Neuronal stem cell (in vitro differentiated cells): ENCODE results near the gene LAMP2. TPM values are rescaled to one million over a fixed set of nuclear protein-coding genes. Genes with fewer than 3 reads are reported as not detected.

Experiments used
- DNase-seq: peaks from one replicate; pipeline ENCODE4 v3.0.0-alpha.2; 2013; ENCODE audit warnings: low spot score
- H2AFZ ChIP-seq: one replicate; pipeline ENCODE4 v1.6.1; 2013; ENCODE audit warnings: mild to moderate bottlenecking, low read length, inconsistent platforms
- H2AK5ac ChIP-seq: 2 replicates; pipeline ENCODE4 v1.6.1; 2013; ENCODE audit warnings: low read depth, mild to moderate bottlenecking, inconsistent platforms, low read length, moderate library complexity, mixed read lengths
- H2BK120ac ChIP-seq: 2 replicates; pipeline ENCODE4 v1.6.1; 2013; ENCODE audit warnings: low read depth, mild to moderate bottlenecking, inconsistent platforms, low read length, moderate library complexity, mixed read lengths
- H2BK12ac ChIP-seq: one replicate; pipeline ENCODE4 v1.6.1; 2013; ENCODE audit warnings: low read length, inconsistent platforms
- H2BK15ac ChIP-seq: 2 replicates; pipeline ENCODE4 v1.6.1; 2013; ENCODE audit warnings: mild to moderate bottlenecking, low read length, inconsistent platforms, mixed read lengths
- H2BK5ac ChIP-seq: one replicate; pipeline ENCODE4 v1.6.1; 2013; ENCODE audit warnings: inconsistent platforms, mild to moderate bottlenecking, low read length, moderate library complexity
- H3K14ac ChIP-seq: one replicate; pipeline ENCODE4 v1.6.1; 2013; ENCODE audit warnings: low read length, inconsistent platforms
- H3K18ac ChIP-seq: 2 replicates; pipeline ENCODE4 v1.6.1; 2013; ENCODE audit warnings: low read length, inconsistent platforms
- H3K23ac ChIP-seq: 2 replicates; pipeline ENCODE4 v1.6.1; 2013; ENCODE audit warnings: low read depth, mild to moderate bottlenecking, mixed read lengths, low read length, inconsistent platforms; ENCODE audit not compliant: poor library complexity
- H3K27ac ChIP-seq: replicated peaks from 3 replicates; pipeline ENCODE4 v1.5.1; 2013; ENCODE audit warnings: low read length, inconsistent platforms
- H3K27me3 ChIP-seq, 3 experiments: 2 replicates each; pipeline ENCODE4 v1.6.1; 2013; ENCODE audit warnings: low read length in 3 of 3, mild to moderate bottlenecking in 2 of 3, inconsistent platforms in 1 of 3, low read depth in 1 of 3, mixed read lengths in 1 of 3, moderate library complexity in 1 of 3; ENCODE audit not compliant: control insufficient read depth in 3 of 3, insufficient read depth in 3 of 3
- H3K36me3 ChIP-seq, 2 donors: replicated peaks in 1 of 2; 2 replicates each; pipeline ENCODE4 v1.6.1; 2013; ENCODE audit warnings: low read length in 2 of 2; ENCODE audit not compliant: control insufficient read depth in 2 of 2, insufficient read depth in 2 of 2
- H3K4ac ChIP-seq: 2 replicates; pipeline ENCODE4 v1.6.1; 2013; ENCODE audit warnings: inconsistent platforms, mild to moderate bottlenecking, low read length, moderate library complexity
- H3K4me1 ChIP-seq, 2 donors: 1 replicate in 1 of 2; 2 replicates in 1 of 2; pipeline ENCODE4 v1.6.1; 2013; ENCODE audit warnings: low read length in 2 of 2, low read depth in 1 of 2; ENCODE audit not compliant: control insufficient read depth in 2 of 2, insufficient read depth in 1 of 2
- H3K4me2 ChIP-seq: one replicate; pipeline ENCODE4 v1.6.1; 2013; ENCODE audit warnings: mild to moderate bottlenecking, low read length, inconsistent platforms; ENCODE audit not compliant: insufficient read depth, poor library complexity, severe bottlenecking
- H3K4me3 ChIP-seq, 2 donors: 2 replicates each; pipeline ENCODE4 v1.5.1; 2013; ENCODE audit warnings: low read length in 2 of 2, mild to moderate bottlenecking in 2 of 2, inconsistent platforms in 1 of 2, moderate library complexity in 1 of 2
- H3K79me1 ChIP-seq: one replicate; pipeline ENCODE4 v1.6.1; 2013; ENCODE audit warnings: low read depth, mild to moderate bottlenecking, inconsistent platforms, low read length, moderate library complexity
- H3K9ac ChIP-seq: one replicate; pipeline ENCODE4 v1.6.1; 2013; ENCODE audit warnings: mild to moderate bottlenecking, low read depth, low read length, inconsistent platforms; ENCODE audit not compliant: poor library complexity
- H3K9me3 ChIP-seq, 2 donors: replicated peaks in 1 of 2; 2 replicates each; pipeline versions ENCODE3 to v1.6.1; 2013; ENCODE audit warnings: low read length in 2 of 2, mild to moderate bottlenecking in 2 of 2, inconsistent platforms in 1 of 2, low read depth in 1 of 2, mixed read lengths in 1 of 2, moderate library complexity in 1 of 2; ENCODE audit not compliant: control insufficient read depth in 2 of 2, insufficient read depth in 1 of 2
- H4K8ac ChIP-seq: one replicate; pipeline ENCODE4 v1.6.1; 2013; ENCODE audit warnings: low read depth, mild to moderate bottlenecking, inconsistent platforms, low read length, moderate library complexity
- H4K91ac ChIP-seq: one replicate; pipeline ENCODE4 v1.6.1; 2013; ENCODE audit warnings: low read length, low read depth, mild to moderate bottlenecking, inconsistent platforms; ENCODE audit not compliant: poor library complexity
- WGBS, 2 donors: extraction: QIAGEN DNeasy Blood & Tissue Kit; methylation state at CpG; one replicate each; pipeline ENCODE4 v1.1.7; 2013; ENCODE audit warnings: missing lambda C conversion rate in 2 of 2, mixed read lengths in 1 of 2; ENCODE audit not compliant: insufficient read length in 2 of 2, insufficient replicate concordance in 1 of 2; ENCODE audit errors: extremely low coverage in 2 of 2; 5-methylcytosine and 5-hydroxymethylcytosine counted together
- polyA plus RNA-seq, 2 experiments: library from polyadenylated mRNA; stranded (reverse); fragments of 200-250 nt; gene quantifications; one replicate each; pipeline ENCODE4 v1.2.3, GENCODE V29; 2013

LAMP2 gene
- 16.4 TPM for polyA plus RNA-seq (2013, experiment 1 of 2)
- 16.9 TPM for polyA plus RNA-seq (2013, experiment 2 of 2)

- no peak within 1 kb of the TSS for H4K91ac ChIP-seq
- peak within 1 kb of the TSS; percentile 43 for H3K4me2 ChIP-seq
- peaks cover 0 to 3% (median 0%) of the 10 kb centered on the region in 3 experiments for H3K27me3 ChIP-seq
- H3K18ac ChIP-seq: peak within 1 kb of the TSS; percentile 64
- H2BK15ac ChIP-seq: no peak within 1 kb of the TSS
- peak within 1 kb of the TSS; percentile 81 for H3K9ac ChIP-seq
- no peak within 1 kb of the TSS for H3K14ac ChIP-seq
- H3K4me1 ChIP-seq: no peaks in the 10 kb centered on the region
- H3K4ac ChIP-seq: no peak within 1 kb of the TSS
- H3K9me3 ChIP-seq: no peaks in the 10 kb centered on the region
- no peak within 1 kb of the TSS for H2BK12ac ChIP-seq
- no peaks in the 10 kb centered on the region for H3K79me1 ChIP-seq
- H3K4me3 ChIP-seq: peak within 1 kb of the TSS; percentile 73 to 93
- no peaks in the 10 kb centered on the region for H3K36me3 ChIP-seq
- H2BK5ac ChIP-seq: no peak within 1 kb of the TSS
- H2AK5ac ChIP-seq: no peak within 1 kb of the TSS
- WGBS, 2 donors: no CpG with 5 or more reads among the region's 50 CpGs
- DNase-seq: peak; percentile 67
- peak within 1 kb of the TSS; percentile 80 for H3K23ac ChIP-seq
- H3K27ac ChIP-seq: peak within 1 kb of the TSS; percentile 43
- H4K8ac ChIP-seq: no peak within 1 kb of the TSS
- no peak within 1 kb of the TSS for H2BK120ac ChIP-seq
- H2AFZ ChIP-seq: peak within 1 kb of the TSS; percentile 91
Observed at GRCh38 chrX:120468825-120469525, at the start of gene LAMP2. LAMP2 (minus strand) TSS chrX:120469296; CDS start chrX:120469169, 127 bp downstream.

DNA sequence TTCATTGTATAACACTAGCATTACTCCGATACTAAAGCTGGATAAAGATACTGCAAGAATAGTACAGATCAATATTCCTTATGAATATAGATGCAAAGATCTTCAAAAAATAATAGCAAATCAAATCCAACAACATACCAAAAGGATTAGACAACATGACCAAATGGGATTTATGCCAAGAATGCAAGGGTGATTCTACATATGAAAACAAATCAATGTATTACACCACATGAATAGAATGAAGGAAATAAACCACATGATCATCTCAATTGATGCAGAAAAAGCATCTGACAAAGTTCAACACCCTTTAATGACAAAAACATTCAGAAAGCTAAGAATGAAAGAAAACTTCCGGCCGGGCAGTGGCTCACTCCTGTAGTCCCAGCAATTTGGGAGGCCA is 48.8 kb upstream of the LAMP2 start:
- no peak overlapping the region for H4K8ac ChIP-seq
- no CpG with 5 or more reads among the region's 3 CpGs for WGBS, 2 donors
- no peak overlapping the region for H3K4me2 ChIP-seq
- H2AK5ac ChIP-seq: no peak overlapping the region
- H3K4me3 ChIP-seq: no peak overlapping the region
- no peak overlapping the region for H3K4ac ChIP-seq
- H4K91ac ChIP-seq: no peak overlapping the region
- H2BK15ac ChIP-seq: no peak overlapping the region
- H3K18ac ChIP-seq: no peak overlapping the region
- H3K9me3 ChIP-seq: no peaks in the 10 kb centered on the region
- H3K36me3 ChIP-seq: no peaks in the 10 kb centered on the region
- no peaks in the 10 kb centered on the region for H3K79me1 ChIP-seq
- no peak overlapping the region for H3K23ac ChIP-seq
- H3K4me1 ChIP-seq: no peaks in the 10 kb centered on the region
- no peaks in the 10 kb centered on the region for H3K27me3 ChIP-seq
- H2AFZ ChIP-seq: no peak overlapping the region
- no peak for DNase-seq
- no peak overlapping the region for H3K9ac ChIP-seq
- H2BK12ac ChIP-seq: no peak overlapping the region
- H2BK5ac ChIP-seq: no peak overlapping the region
- no peak overlapping the region for H2BK120ac ChIP-seq
- H3K27ac ChIP-seq: no peak overlapping the region
- no peak overlapping the region for H3K14ac ChIP-seq

- Histone ChIP-seq H3K4me3 (no peak overlapping the region), H3K36me3 (no peaks in the 10 kb centered on the region), H3K27ac (no peak overlapping the region), H4K91ac (no peak overlapping the region), H3K79me1 (no peaks in the 10 kb centered on the region), H3K23ac (no peak overlapping the region), H2BK5ac (no peak overlapping the region), H3K4ac (no peak overlapping the region), H2AK5ac (no peak overlapping the region), H2BK120ac (no peak overlapping the region), H3K9me3 (no peaks in the 10 kb centered on the region), H3K18ac (no peak overlapping the region), H3K9ac (no peak overlapping the region), H4K8ac (no peak overlapping the region), H2BK12ac (no peak overlapping the region), H3K14ac (no peak overlapping the region), H2AFZ (no peak overlapping the region), H3K27me3 (no peaks in the 10 kb centered on the region), H2BK15ac (no peak overlapping the region), H3K4me1 (no peaks in the 10 kb centered on the region), H3K4me2 (no peak overlapping the region)
- no peak for DNase-seq
- no CpG with 5 or more reads among the region's 1 CpG for WGBS, 2 donors
Observed at GRCh38 chrX:120514236-120514635, 45.1 kb upstream of the LAMP2 start.

GRCh38 chrX:120512627-120513026 is 43.5 kb upstream of the LAMP2 start:
- no peaks in the 10 kb centered on the region for H3K4me1 ChIP-seq
- no peak overlapping the region for H2BK12ac ChIP-seq
- H4K8ac ChIP-seq: no peak overlapping the region
- no peak for DNase-seq
- H3K14ac ChIP-seq: no peak overlapping the region
- no peak overlapping the region for H2BK120ac ChIP-seq
- H3K79me1 ChIP-seq: no peaks in the 10 kb centered on the region
- H3K9ac ChIP-seq: no peak overlapping the region
- no peak overlapping the region for H2AK5ac ChIP-seq
- H2BK15ac ChIP-seq: no peak overlapping the region
- no peaks in the 10 kb centered on the region for H3K27me3 ChIP-seq
- H3K4ac ChIP-seq: no peak overlapping the region
- H3K27ac ChIP-seq: no peak overlapping the region
- no peak overlapping the region for H3K18ac ChIP-seq
- H4K91ac ChIP-seq: no peak overlapping the region
- H2AFZ ChIP-seq: no peak overlapping the region
- no peaks in the 10 kb centered on the region for H3K9me3 ChIP-seq
- no peak overlapping the region for H3K4me2 ChIP-seq
- H2BK5ac ChIP-seq: no peak overlapping the region
- no peak overlapping the region for H3K4me3 ChIP-seq
- WGBS, 2 donors: no CpG with 5 or more reads among the region's 2 CpGs
- no peak overlapping the region for H3K23ac ChIP-seq
- H3K36me3 ChIP-seq: no peaks in the 10 kb centered on the region
